ENCODE measurements around the gene NPAS4.
"Not testable (repeated sequence)": the region's sequence is repeated elsewhere in the genome, so short reads cannot be mapped to it uniquely, and the experiment has no call there.

NPAS4 gene

GRCh38 chr11:66432597-66432996 is 11.8 kb downstream of the NPAS4 start:
- H3K4me3 ChIP-seq (ENCODE audit: low read depth, low read length): no peak overlapping the region
- no peak for DNase-seq (ENCODE audit: low read depth)
- TF ChIP-seq POLR2A (IDR thresholded peaks at IDR 0.05; ENCODE audit: extremely low read depth, insufficient read length): no peak

- H3K4me3 ChIP-seq (ENCODE audit: low read depth, low read length): peak overlapping the region; percentile 76
- DNase-seq (ENCODE audit: low read depth): peak; percentile 42
- TF ChIP-seq POLR2A (IDR thresholded peaks at IDR 0.05; ENCODE audit: extremely low read depth, insufficient read length) (no peak), CTCF (IDR thresholded peaks at IDR 0.05; ENCODE audit: low read depth, low read length) (no peak), MYC (IDR thresholded peaks at IDR 0.05; ENCODE audit: low read depth, low read length) (no peak), MAX (IDR thresholded peaks at IDR 0.05; ENCODE audit: low read depth, low read length) (no peak)
These were observed 17.2 kb downstream of the NPAS4 start for GRCh38 chr11:66437979-66438503.

- TF ChIP-seq MYC (IDR thresholded peaks at IDR 0.05; ENCODE audit: low read depth, low read length) (peak; percentile 59), POLR2A (IDR thresholded peaks at IDR 0.05; ENCODE audit: extremely low read depth, insufficient read length) (peak; percentile 54), CTCF (IDR thresholded peaks at IDR 0.05; ENCODE audit: low read depth, low read length) (peak; percentile 80), MAX (IDR thresholded peaks at IDR 0.05; ENCODE audit: low read depth, low read length) (peak; percentile 69)
- H3K4me3 ChIP-seq (ENCODE audit: low read depth, low read length): peak within 1 kb of the TSS; percentile 76
These were observed 17.9 kb downstream of the NPAS4 start, which contains the start of gene MRPL11 for GRCh38 chr11:66438504-66439466. Gene MRPL11 (minus strand): TSS chr11:66438848. CDS start chr11:66438754, 94 bp downstream.

GRCh38 chr11:66440101-66440939 is 19.5 kb downstream of the NPAS4 start:
- DNase-seq (ENCODE audit: low read depth); H3K4me3 ChIP-seq (ENCODE audit: low read depth, low read length): not testable (repeated sequence)

More at GRCh38 chr11:66438504-66439466, 17.9 kb downstream of the NPAS4 start, which contains the start of gene MRPL11:
- DNase-seq (ENCODE audit: low read depth): peak; percentile 95

- not testable (repeated sequence) for H3K4me3 ChIP-seq (ENCODE audit: low read depth, low read length); DNase-seq (ENCODE audit: low read depth)
These were observed 20.1 kb downstream of the NPAS4 start for GRCh38 chr11:66440940-66441282.

GRCh38 chr11:66443602-66444001 is 22.8 kb downstream of the NPAS4 start:
- peak; percentile 94 for DNase-seq (ENCODE audit: low read depth)
- H3K4me3 ChIP-seq (ENCODE audit: low read depth, low read length): no peak overlapping the region
- TF ChIP-seq POLR2A (IDR thresholded peaks at IDR 0.05; ENCODE audit: extremely low read depth, insufficient read length) (no peak), MAX (IDR thresholded peaks at IDR 0.05; ENCODE audit: low read depth, low read length) (peak; percentile 85), CTCF (IDR thresholded peaks at IDR 0.05; ENCODE audit: low read depth, low read length) (no peak), MYC (IDR thresholded peaks at IDR 0.05; ENCODE audit: low read depth, low read length) (peak; percentile 95)

- no peak for TF ChIP-seq MAX (IDR thresholded peaks at IDR 0.05; ENCODE audit: low read depth, low read length)
- TF ChIP-seq CTCF (IDR thresholded peaks at IDR 0.05; ENCODE audit: low read depth, low read length): no peak
- TF ChIP-seq MYC (IDR thresholded peaks at IDR 0.05; ENCODE audit: low read depth, low read length): no peak
- no peak for TF ChIP-seq POLR2A (IDR thresholded peaks at IDR 0.05; ENCODE audit: extremely low read depth, insufficient read length)
- H3K4me3 ChIP-seq (ENCODE audit: low read depth, low read length): no peak overlapping the region
- no peak for DNase-seq (ENCODE audit: low read depth)
These were observed 26.2 kb downstream of the NPAS4 start for GRCh38 chr11:66447012-66447411.
